Endothelial cell of umbilical vein (primary cell): ENCODE data around the gene MATN1. TPM values are rescaled to one million over a fixed set of nuclear protein-coding genes. Genes with fewer than 3 reads are reported as not detected.

Source experiments
- BruUV-seq: library from RNA; stranded (reverse); fragments of 400-500 nt; replicated peaks from 2 replicates; lab custom pipeline; 2021; lab: Mats Ljungman, UMichigan
- CTCF ChIA-PET: fragments of 300-600, 350-600 bp; sonication (Branson Sonifier 250); formaldehyde crosslinking; loops from one replicate; lab custom pipeline; 2021; ENCODE audit warnings: antibody characterized with exemption, inconsistent platforms; lab: Charles Lee
- POLR2A ChIA-PET: fragments of 300-600, 350-600 bp; sonication (Branson Sonifier 250); formaldehyde crosslinking; loops from one replicate; lab custom pipeline; 2021; ENCODE audit warnings: antibody characterized with exemption, inconsistent platforms; lab: Charles Lee
- DNase-seq: peaks from one replicate; pipeline ENCODE4 v3.0.0-alpha.2; 2011; ENCODE audit warnings: low read depth, low spot score
- FAIRE-seq: peaks from 2 replicates; lab custom pipeline; 2011; peaks lifted over from hg19 to GRCh38; lab: Jason Lieb, UNC
- H2AFZ ChIP-seq: 2 replicates; pipeline ENCODE4 v1.6.0; 2012; ENCODE audit warnings: low read depth, low read length, control low read depth, inconsistent platforms
- H3K27ac ChIP-seq: 2 replicates; pipeline ENCODE4 v1.5.1; 2011; ENCODE audit warnings: low read depth, mild to moderate bottlenecking, control low read depth, low read length, moderate library complexity; ENCODE audit not compliant: insufficient read depth
- H3K27me3 ChIP-seq, 2 experiments: 2 replicates each; pipeline versions ENCODE4 v1.6.0 to v1.6.1; 2011; ENCODE audit warnings: low read length in 2 of 2, mixed read lengths in 1 of 2; ENCODE audit not compliant: control insufficient read depth in 2 of 2, insufficient read depth in 2 of 2
- H3K36me3 ChIP-seq, 2 experiments: 2 replicates in 1 of 2; 3 replicates in 1 of 2; pipeline ENCODE4 v1.5.1; 2011; ENCODE audit warnings: low read length in 2 of 2, mild to moderate bottlenecking in 1 of 2, moderate library complexity in 1 of 2; ENCODE audit not compliant: control insufficient read depth in 2 of 2, insufficient read depth in 2 of 2; ENCODE audit errors: extremely low read depth in 1 of 2
- H3K4me1 ChIP-seq: 3 replicates; pipeline ENCODE4 v1.5.1; 2011; ENCODE audit warnings: mild to moderate bottlenecking, low read length; ENCODE audit not compliant: control insufficient read depth, insufficient read depth; ENCODE audit errors: extremely low read depth
- H3K4me2 ChIP-seq: 2 replicates; pipeline ENCODE4 v1.6.1; 2011; ENCODE audit warnings: low read length, control low read depth, mixed read lengths; ENCODE audit not compliant: insufficient read depth
- H3K4me3 ChIP-seq, 3 experiments: fragments of 200-600 bp in 1 of 3; sonication (generic), shearing (Covaris generic) in 1 of 3; replicated peaks in 1 of 3; 2 replicates each; pipeline ENCODE4 v1.5.1; 2011 to 2016; ENCODE audit warnings: control low read depth in 3 of 3, low read length in 3 of 3, mild to moderate bottlenecking in 2 of 3, inconsistent platforms in 1 of 3, low read depth in 1 of 3, moderate library complexity in 1 of 3; ENCODE audit not compliant: insufficient read depth in 1 of 3
- H3K79me2 ChIP-seq: 2 replicates; pipeline ENCODE4 v1.6.0; 2012; ENCODE audit warnings: low read length, inconsistent platforms; ENCODE audit not compliant: control insufficient read depth, insufficient read depth
- H3K9ac ChIP-seq: replicated peaks from 2 replicates; pipeline ENCODE3; 2011; ENCODE audit warnings: low read length, control low read depth; ENCODE audit not compliant: insufficient read depth; ENCODE audit errors: extremely low read depth
- H3K9me1 ChIP-seq: replicated peaks from 3 replicates; pipeline ENCODE4 v1.6.0; 2011; ENCODE audit warnings: mild to moderate bottlenecking, low read length; ENCODE audit not compliant: control insufficient read depth, insufficient read depth; ENCODE audit errors: extremely low read depth
- H3K9me3 ChIP-seq: replicated peaks from 2 replicates; pipeline ENCODE4 v1.5.1; 2012; ENCODE audit warnings: low read length, inconsistent platforms; ENCODE audit not compliant: control insufficient read depth, insufficient read depth
- H4K20me1 ChIP-seq: replicated peaks from 2 replicates; pipeline ENCODE3; 2011; ENCODE audit warnings: mild to moderate bottlenecking, low read length; ENCODE audit not compliant: control insufficient read depth, insufficient read depth; ENCODE audit errors: extremely low read depth
- EZH2 ChIP-seq: IDR thresholded peaks from 2 replicates; pipeline ENCODE4 v1.6.1; 2012; ENCODE audit warnings: borderline replicate concordance, low read depth, mild to moderate bottlenecking, moderate library complexity, low read length, inconsistent platforms; ENCODE audit not compliant: severe bottlenecking
- FOS ChIP-seq: IDR thresholded peaks from 2 replicates; pipeline ENCODE4 v1.6.1; 2011; ENCODE audit warnings: mild to moderate bottlenecking, low read length, moderate library complexity, borderline replicate concordance; ENCODE audit not compliant: insufficient read depth
- GATA2 ChIP-seq: IDR thresholded peaks from 2 replicates; pipeline ENCODE4 v1.7.0; 2011; ENCODE audit warnings: low read depth, mild to moderate bottlenecking, moderate library complexity, mixed read lengths, low read length; ENCODE audit not compliant: insufficient read length, insufficient read depth
- JUN ChIP-seq: IDR thresholded peaks from 2 replicates; pipeline ENCODE4 v1.6.1; 2011; ENCODE audit warnings: borderline replicate concordance, low read depth; ENCODE audit not compliant: insufficient read length, insufficient read depth
- MYC ChIP-seq: IDR thresholded peaks from one replicate; pipeline ENCODE4 v1.6.1; 2011; ENCODE audit warnings: mild to moderate bottlenecking, low read depth, low read length
- POLR2A ChIP-seq: IDR thresholded peaks from 2 replicates; pipeline ENCODE4 v1.6.1; 2012; ENCODE audit warnings: low read depth, mild to moderate bottlenecking, control low read depth, low read length
- POLR2AphosphoS5 ChIP-seq: IDR thresholded peaks from 2 replicates; pipeline ENCODE4 v1.6.1; 2012; ENCODE audit warnings: low read depth, mild to moderate bottlenecking, control low read depth, low read length, moderate library complexity; ENCODE audit not compliant: insufficient read depth
- dilution Hi-C: fragments of 300-500 bp; cut with MboI; formaldehyde crosslinking; loops from one replicate; pipeline ENCODE4 v1.15.0; 2019; ENCODE audit warnings: low sequenced_read_pairs; ENCODE audit not compliant: extremely low pct_ligation_motif_present
- intact Hi-C: fragments of 100-400 bp; cut with micrococcal nuclease; formaldehyde crosslinking; loops from one replicate; pipeline ENCODE4 v1.10.0; 2022
- polyA plus RNA-seq, 4 experiments: library from polyadenylated mRNA; depleted of rRNA in 3 of 4; stranded (reverse) in 3 of 4; unstranded in 1 of 4; fragments of >200 nt; gene quantifications; 2 replicates each; pipeline versions ENCODE4 v1.2.1 to v1.2.3, GENCODE V29; 2011 to 2012; ENCODE audit warnings: missing spikeins in 1 of 4
- total RNA-seq: library from RNA; stranded (reverse); gene quantifications from 2 replicates; pipeline ENCODE4 v1.2.3, GENCODE V29; 2021
- TF ChIP-seq, protein P1 (sequence below), 2 donors: IDR thresholded peaks; 1 replicate in 1 of 2; 2 replicates in 1 of 2; pipeline ENCODE4 v1.5.1; 2011; ENCODE audit warnings: low read length in 2 of 2, mild to moderate bottlenecking in 2 of 2, moderate library complexity in 2 of 2, control low read depth in 1 of 2, inconsistent platforms in 1 of 2, low read depth in 1 of 2; ENCODE audit not compliant: insufficient read depth in 1 of 2; ENCODE audit errors: extremely low read depth in 1 of 2
- TF ChIP-seq, protein P2 (sequence below): IDR thresholded peaks from 2 replicates; pipeline ENCODE4 v1.6.1; 2011; ENCODE audit not compliant: insufficient read depth, insufficient read length

Gene MATN1
- total and polyA plus RNA-seq, 2 donors (not counting 3 experiments of a cell fraction or from before 2014, with no cell fraction given) = 0.29 to 0.36 TPM

DNA sequence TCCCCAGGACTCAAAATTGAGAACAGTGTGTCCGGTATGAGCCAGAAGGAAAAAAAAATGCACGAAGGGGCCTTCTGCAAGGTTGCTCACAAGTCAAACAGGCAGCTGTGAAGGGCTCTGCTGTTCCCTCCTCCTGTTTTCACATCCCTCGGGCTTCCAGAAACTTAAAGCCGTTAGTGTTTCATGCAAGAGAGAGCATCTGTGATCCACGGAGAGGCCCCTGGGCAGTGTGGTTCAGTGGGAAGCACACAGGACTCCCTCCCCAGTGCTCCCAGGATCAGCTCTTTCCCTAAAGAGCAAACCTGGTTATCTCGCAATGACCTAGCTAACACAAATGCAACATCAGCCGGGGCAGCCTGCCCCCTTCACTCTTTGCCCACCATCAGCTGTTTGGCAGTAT, 2.9 kb upstream of the MATN1 start:
- no TSS peak for BruUV-seq
- no peak overlapping the region for H3K4me2 ChIP-seq

More for the DNA sequence above, 2.9 kb upstream of the MATN1 start:
- Histone ChIP-seq H3K4me1 (no peaks in the 10 kb centered on the region), H3K9me3 (no peaks in the 10 kb centered on the region), H3K27ac (no peak overlapping the region), H2AFZ (no peak overlapping the region), H3K4me3 (no peak overlapping the region), H3K9ac (no peak overlapping the region), H3K27me3 (no peaks in the 10 kb centered on the region), H4K20me1 (no peaks in the 10 kb centered on the region), H3K36me3 (no peaks in the 10 kb centered on the region), H3K79me2 (no peaks in the 10 kb centered on the region), H3K9me1 (no peaks in the 10 kb centered on the region)
- ChIA-PET POLR2A (no interaction called here), CTCF (interaction anchor here (0.6 to 6.4 kb wide), 5 partner anchors 43 to 184 kb away, joined by 3 to 100 read pairs (median 7); no protein-coding TSS in a partner anchor)
- DNase-seq = no peak
- intact Hi-C loops = no loop called here
- dilution Hi-C loops = no loop called here
- no peak for FAIRE-seq
- TF ChIP-seq EZH2 (no peak), POLR2A (no peak), MYC (no peak), JUN (no peak), FOS (no peak), POLR2AphosphoS5 (no peak), GATA2 (no peak)
- TF ChIP-seq, protein P1, sequence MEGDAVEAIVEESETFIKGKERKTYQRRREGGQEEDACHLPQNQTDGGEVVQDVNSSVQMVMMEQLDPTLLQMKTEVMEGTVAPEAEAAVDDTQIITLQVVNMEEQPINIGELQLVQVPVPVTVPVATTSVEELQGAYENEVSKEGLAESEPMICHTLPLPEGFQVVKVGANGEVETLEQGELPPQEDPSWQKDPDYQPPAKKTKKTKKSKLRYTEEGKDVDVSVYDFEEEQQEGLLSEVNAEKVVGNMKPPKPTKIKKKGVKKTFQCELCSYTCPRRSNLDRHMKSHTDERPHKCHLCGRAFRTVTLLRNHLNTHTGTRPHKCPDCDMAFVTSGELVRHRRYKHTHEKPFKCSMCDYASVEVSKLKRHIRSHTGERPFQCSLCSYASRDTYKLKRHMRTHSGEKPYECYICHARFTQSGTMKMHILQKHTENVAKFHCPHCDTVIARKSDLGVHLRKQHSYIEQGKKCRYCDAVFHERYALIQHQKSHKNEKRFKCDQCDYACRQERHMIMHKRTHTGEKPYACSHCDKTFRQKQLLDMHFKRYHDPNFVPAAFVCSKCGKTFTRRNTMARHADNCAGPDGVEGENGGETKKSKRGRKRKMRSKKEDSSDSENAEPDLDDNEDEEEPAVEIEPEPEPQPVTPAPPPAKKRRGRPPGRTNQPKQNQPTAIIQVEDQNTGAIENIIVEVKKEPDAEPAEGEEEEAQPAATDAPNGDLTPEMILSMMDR (IDR thresholded peaks at IDR 0.05; ENCODE audit: extremely low read depth in 1 of 2, insufficient read depth in 1 of 2, low read depth in 1 of 2, low read length in 2 of 2) = no peak
- TF ChIP-seq, protein P2, sequence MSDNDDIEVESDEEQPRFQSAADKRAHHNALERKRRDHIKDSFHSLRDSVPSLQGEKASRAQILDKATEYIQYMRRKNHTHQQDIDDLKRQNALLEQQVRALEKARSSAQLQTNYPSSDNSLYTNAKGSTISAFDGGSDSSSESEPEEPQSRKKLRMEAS = no peak
